ENCODE measurements around the gene CCDC27.

GRCh38 chr1:3775490-3776230, 23.4 kb downstream of the CCDC27 start:
- TF ChIP-seq POLR2A (IDR thresholded peaks at IDR 0.05) = no peak
- TF ChIP-seq, protein P1, sequence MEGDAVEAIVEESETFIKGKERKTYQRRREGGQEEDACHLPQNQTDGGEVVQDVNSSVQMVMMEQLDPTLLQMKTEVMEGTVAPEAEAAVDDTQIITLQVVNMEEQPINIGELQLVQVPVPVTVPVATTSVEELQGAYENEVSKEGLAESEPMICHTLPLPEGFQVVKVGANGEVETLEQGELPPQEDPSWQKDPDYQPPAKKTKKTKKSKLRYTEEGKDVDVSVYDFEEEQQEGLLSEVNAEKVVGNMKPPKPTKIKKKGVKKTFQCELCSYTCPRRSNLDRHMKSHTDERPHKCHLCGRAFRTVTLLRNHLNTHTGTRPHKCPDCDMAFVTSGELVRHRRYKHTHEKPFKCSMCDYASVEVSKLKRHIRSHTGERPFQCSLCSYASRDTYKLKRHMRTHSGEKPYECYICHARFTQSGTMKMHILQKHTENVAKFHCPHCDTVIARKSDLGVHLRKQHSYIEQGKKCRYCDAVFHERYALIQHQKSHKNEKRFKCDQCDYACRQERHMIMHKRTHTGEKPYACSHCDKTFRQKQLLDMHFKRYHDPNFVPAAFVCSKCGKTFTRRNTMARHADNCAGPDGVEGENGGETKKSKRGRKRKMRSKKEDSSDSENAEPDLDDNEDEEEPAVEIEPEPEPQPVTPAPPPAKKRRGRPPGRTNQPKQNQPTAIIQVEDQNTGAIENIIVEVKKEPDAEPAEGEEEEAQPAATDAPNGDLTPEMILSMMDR (IDR thresholded peaks at IDR 0.05 in 8 of 11, conservative IDR thresholded peaks at IDR 0.05 in 3 of 11) = peak in 8 of 11 experiments; percentile 21 to 52 (median 40)
- peak in 2 of 3 donors; percentile 33 to 46 for TF ChIP-seq POLR2AphosphoS5 (IDR thresholded peaks at IDR 0.05)

Data from spleen (tissue), 7 donors.